GM19023 (cell line): ENCODE measurements around the gene RBM39.
A peak's percentile ranks its signal among the peaks of the same experiment; 100 is the strongest.
"Not testable (repeated sequence)": the region's sequence is repeated elsewhere in the genome, so short reads cannot be mapped to it uniquely, and the experiment has no call there.

ENCODE experiments used
- ATAC-seq: cut with Tn5 transposase; IDR thresholded peaks from one replicate; pipeline ENCODE4 v1.9.1; 2021; ENCODE audit warnings: mild to moderate bottlenecking, moderate library complexity; ENCODE audit not compliant: unreplicated experiment

The RBM39 gene

GRCh38 chr20:35710039-35710438, 32.0 kb downstream of the RBM39 start:
- ATAC-seq, result no peak

- ATAC-seq, result no peak
Measured at GRCh38 chr20:35709259-35709658, 32.8 kb downstream of the RBM39 start.

GRCh38 chr20:35708502-35708901, 33.6 kb downstream of the RBM39 start:
- ATAC-seq, result no peak

GRCh38 chr20:35706591-35707529, 35.2 kb downstream of the RBM39 start:
- ATAC-seq, result not testable (repeated sequence)

- not testable (repeated sequence) for ATAC-seq
Measured at GRCh38 chr20:35705894-35706293, 36.2 kb downstream of the RBM39 start.

- no peak for ATAC-seq
Measured at GRCh38 chr20:35704514-35705261, 37.4 kb downstream of the RBM39 start.

- no peak for ATAC-seq
Measured at GRCh38 chr20:35702824-35703695, 39.0 kb downstream of the RBM39 start.

- ATAC-seq, result no peak
Measured at GRCh38 chr20:35702051-35702823, 39.8 kb downstream of the RBM39 start.

- no peak for ATAC-seq
Measured at GRCh38 chr20:35700625-35701148, 41.4 kb downstream of the RBM39 start.

- no peak for ATAC-seq
Measured at GRCh38 chr20:35699957-35700624, 42.0 kb downstream of the RBM39 start.

- ATAC-seq, result peak; percentile 89
Measured at GRCh38 chr20:35699127-35699956, 42.7 kb downstream of the RBM39 start, which contains the start of the genes NFS1 and ROMO1. TSS of gene NFS1 (minus strand) at chr20:35699352. CDS start at chr20:35699288, 64 bp downstream. TSS of gene ROMO1 (plus strand) at chr20:35699405. CDS start at chr20:35699633, 228 bp downstream.

GRCh38 chr20:35698298-35699126, 43.5 kb downstream of the RBM39 start:
- ATAC-seq, result peak; percentile 32

GRCh38 chr20:35697696-35698297, 44.3 kb downstream of the RBM39 start:
- no peak for ATAC-seq

GRCh38 chr20:35695978-35696377, 46.1 kb downstream of the RBM39 start:
- ATAC-seq, result no peak

- ATAC-seq, result no peak
Measured at GRCh38 chr20:35695245-35695749, 46.8 kb downstream of the RBM39 start.

GRCh38 chr20:35690265-35690664, 51.8 kb downstream of the RBM39 start:
- no peak for ATAC-seq

- ATAC-seq, result not testable (repeated sequence)
Measured at GRCh38 chr20:35686872-35687271, 55.2 kb downstream of the RBM39 start.
